OCI-M2 (cell line): ENCODE data around the gene BIK.
"Not testable (repeated sequence)": the region's sequence is repeated elsewhere in the genome, so short reads cannot be mapped to it uniquely, and the experiment has no call there.

Experiments
- DNase-seq: peaks from one replicate; lab custom pipeline; 2025; ENCODE audit not compliant: unreplicated experiment; lab: John Stamatoyannopoulos, UW

Gene BIK

GRCh38 chr22:43104056-43104625, 6.4 kb upstream of the BIK start:
- DNase-seq = peak; percentile 58

DNA sequence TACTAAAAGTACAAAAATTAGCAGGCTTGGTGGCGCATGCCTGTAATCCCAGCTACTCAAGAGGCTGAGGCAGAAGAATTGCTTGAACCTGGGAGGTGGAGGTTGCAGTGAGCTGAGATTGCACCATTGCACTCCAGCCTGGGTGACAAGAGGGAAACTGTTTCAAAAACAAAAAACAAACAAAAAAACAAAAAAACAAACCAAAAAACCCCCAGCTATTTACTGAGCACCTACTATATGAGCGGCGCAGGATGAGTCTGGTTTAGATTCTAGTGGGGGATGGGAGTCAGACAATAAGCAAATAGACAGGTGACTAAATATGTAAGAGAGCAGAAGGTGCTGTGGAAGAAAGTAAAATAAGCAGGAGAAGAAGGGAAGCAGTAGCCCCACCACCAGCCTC, 5.6 kb upstream of the BIK start:
- not testable (repeated sequence) for DNase-seq

GRCh38 chr22:43106302-43106701, 4.2 kb upstream of the BIK start:
- DNase-seq = no peak

DNA sequence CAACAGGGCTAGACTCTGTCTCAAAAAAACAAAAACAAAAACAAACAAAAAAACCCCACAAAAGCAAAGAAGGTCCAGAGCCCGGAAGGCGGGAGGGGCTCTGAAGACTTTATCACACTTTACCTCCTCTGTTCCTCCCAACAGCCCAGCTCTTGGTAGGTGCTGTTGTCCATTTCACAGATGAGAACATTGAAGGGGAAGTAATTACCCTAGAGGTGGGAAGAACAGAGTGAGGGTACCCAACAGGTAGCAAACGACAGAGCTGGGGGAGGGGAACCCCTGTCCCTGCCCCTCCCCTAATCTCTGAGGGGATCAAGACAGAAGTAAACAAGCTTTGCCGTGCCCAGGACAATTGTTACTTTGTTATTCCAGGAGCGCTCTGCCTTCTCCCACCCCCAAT, 1.0 kb upstream of the BIK start:
- DNase-seq = no peak

DNA sequence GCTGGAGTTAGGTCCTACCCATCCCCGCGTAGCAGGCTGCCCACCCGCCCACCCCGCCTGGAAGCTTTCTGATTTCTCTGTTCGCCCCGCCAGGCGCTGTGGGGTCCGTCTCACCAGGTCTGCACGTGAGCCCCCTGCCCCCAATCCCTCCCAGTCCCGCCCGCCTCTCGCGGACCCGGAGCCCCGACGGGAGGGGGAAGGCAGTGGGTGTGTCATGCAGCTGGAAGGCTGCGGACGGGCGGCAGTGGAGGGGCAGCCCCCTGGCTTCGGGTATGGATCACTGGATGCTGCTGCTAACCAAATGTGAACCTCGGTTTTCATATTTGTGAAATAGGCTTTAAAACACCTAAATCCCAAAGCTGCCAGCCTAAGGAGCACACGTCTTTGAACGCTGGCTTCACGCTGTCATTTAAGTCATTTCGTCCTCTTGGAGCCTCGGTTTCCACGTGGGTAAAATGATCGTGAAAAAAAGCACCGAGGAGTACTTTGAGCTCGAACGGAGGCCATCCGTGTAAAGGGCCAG, 568 bp upstream of the BIK start:
- no peak for DNase-seq

DNA sequence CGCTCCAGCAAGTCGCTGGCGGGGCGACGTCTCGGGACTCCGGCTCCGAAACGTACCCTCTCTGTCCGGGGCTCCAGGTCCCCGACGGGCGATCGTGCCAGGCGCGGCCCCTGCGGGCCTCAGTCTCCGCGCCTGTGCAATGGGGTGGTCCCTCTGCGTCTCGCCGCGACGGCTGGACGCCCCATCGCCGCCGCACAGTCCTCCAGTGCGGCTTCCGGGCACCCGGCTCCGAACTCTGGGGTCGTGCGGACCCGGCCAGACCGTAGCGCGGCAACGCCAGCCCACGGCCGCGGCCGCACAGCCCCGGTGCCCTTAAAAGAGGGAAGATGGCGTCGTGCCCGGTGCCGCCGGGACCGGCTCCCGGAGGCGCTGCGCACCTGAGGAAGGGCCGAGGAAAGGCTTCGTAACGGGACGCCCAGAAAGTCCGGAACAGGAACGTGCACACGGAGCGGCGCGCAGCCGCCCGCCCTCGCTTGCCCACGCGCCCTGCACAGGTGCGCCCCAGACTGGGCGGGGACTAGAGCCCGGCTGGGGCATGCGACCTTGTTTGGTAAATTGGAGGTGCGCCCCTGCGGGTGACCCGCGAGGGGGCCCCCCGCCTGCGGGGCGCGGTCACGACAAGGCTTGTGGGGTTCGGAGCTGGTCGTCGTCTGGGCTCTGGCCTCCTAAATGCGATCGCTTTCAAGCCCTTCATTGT, 525 bp downstream of the BIK start:
- no peak for DNase-seq

- DNase-seq = no peak
Measured at GRCh38 chr22:43113526-43114251, 3.1 kb downstream of the BIK start.

DNA sequence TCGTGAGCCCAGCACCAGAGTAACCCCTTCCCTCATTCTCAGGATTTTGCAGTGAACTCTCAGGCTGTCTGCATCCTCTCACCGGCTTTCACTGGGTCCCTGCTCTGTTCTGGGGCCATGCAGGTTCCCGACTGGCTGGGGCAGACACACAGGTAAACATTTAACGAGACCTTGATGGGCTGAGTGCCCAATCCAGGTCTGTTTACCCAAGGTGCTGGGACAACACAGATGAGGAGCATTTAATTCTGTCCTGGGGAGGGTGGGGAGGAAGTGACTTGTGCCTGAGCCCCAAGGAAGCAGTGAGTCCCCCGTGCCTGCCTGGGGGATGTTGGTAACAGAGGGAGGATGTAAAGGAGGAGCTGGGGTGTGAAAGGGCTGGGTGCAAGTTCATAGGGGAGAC, 4.4 kb downstream of the BIK start:
- no peak for DNase-seq

GRCh38 chr22:43116932-43117331, 6.4 kb downstream of the BIK start:
- DNase-seq = no peak

DNA sequence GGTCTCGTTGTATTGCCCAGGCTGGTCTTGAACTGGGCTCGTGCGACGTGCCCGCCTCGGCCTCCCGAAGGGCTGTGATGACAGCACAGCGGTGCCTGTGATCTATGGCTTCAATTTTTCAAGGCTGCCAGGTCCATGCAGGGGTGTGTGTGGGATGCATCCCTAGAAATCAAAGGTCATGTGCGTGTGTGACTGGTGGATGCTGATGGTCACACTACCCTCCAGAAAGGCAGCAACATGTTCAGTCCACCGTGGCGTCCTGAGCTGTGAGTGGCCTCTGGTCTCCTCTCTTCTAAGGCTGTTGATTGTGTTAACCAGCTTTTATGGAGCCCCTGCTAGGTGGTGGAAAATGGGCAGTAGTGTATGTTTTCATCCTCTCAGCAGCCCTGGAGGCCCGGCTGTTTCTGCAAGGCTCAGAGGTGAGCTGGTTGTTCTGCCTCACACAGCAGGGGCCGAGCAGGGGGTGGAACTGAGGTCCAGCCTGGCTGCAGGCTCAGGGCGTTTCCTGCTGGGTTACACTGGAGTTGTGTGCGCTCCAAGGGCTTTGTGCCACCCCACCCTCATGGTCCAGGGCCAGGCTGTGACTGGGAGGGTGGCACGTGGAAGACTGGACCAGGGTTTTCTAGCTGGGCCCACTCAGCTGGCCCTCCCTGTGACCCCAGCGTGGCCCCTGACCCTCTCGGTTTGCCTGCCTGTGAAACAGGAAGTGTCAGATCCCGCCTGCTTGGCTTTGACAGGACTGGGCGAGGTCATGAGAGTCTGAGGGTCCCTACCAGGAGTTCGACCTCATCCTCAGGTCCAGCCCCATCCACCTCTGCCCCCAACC, 7.7 kb downstream of the BIK start:
- DNase-seq = no peak

DNA sequence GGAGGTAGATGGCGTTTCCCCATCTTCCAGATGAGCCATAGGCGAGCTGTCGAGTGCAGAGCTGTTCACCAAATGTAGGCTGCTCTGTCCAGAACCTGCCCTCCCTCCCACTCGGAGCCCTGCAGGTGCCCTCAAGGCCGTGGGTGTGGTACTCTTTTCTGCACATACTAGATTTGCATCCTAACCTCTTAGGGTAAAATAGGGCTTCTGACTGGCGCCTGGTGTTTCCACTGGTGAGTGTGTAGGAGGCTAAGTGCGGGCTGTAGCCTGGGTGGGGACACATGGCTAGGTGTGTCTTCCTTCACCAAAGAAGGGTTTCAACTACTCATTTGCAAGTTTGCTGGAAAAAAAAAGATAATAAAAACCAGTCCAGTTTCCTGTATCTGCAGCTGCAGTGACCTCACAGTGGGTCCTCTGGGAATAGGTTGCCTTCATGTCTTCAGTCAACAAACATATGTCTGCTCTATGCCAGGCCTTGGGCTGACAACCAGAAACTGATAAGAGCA, 8.5 kb downstream of the BIK start:
- no peak for DNase-seq

DNA sequence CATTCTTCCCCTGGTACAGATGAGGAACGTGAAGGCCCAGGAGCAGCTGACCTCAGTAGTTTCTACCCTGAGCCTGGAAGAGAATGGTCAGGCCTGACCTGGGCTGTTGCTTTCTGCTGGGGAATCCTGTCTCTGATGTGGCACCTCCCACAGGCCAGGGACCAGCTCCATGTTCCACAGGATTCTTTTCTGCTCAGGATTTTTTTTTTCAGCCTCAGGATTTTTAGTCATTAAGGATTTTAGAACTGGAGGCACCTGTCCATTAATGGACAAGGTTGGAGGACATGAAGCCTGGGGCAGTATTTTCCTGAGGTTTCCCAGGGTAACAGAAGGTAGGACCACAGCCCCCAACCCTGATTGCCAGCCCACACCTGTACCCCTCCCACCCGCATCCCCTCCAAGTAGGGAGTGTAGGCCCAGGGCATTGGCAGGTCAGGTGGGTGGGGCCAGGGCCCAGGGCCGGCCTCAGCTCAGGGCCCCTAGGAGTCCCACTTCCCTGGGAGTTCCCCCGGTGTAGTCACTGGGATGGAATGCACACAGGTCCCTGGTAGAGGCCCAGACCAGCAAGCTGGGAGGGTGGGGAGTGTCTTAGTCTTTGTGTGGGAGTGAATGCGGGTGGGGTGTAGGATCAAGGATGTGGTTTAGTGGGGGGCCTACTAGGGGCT, 16.1 kb downstream of the BIK start:
- no peak for DNase-seq

GRCh38 chr22:43127166-43127908, 16.8 kb downstream of the BIK start:
- DNase-seq = no peak

- DNase-seq = no peak
Measured at GRCh38 chr22:43128116-43128515, 17.6 kb downstream of the BIK start.

DNA sequence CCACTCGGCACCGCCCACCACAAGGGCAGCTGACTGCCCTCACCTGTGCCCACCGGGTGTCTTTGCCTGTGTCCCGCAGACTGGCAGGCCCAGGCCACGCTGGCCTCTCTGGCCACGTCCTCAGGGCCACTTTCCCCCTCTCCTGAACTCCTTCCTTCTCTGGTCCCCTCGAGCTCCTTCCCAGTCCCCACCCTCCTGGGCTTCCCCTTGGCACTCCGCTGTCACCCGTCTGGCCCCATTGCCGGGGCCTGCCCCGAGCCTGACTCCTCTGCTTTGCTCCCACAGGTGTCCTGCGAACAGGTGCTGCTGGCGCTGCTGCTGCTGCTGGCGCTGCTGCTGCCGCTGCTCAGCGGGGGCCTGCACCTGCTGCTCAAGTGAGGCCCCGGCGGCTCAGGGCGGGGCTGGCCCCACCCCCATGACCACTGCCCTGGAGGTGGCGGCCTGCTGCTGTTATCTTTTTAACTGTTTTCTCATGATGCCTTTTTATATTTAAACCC, 18.4 kb downstream of the BIK start:
- no peak for DNase-seq

- no peak for DNase-seq
Measured at GRCh38 chr22:43129426-43130425, 19.2 kb downstream of the BIK start.

DNA sequence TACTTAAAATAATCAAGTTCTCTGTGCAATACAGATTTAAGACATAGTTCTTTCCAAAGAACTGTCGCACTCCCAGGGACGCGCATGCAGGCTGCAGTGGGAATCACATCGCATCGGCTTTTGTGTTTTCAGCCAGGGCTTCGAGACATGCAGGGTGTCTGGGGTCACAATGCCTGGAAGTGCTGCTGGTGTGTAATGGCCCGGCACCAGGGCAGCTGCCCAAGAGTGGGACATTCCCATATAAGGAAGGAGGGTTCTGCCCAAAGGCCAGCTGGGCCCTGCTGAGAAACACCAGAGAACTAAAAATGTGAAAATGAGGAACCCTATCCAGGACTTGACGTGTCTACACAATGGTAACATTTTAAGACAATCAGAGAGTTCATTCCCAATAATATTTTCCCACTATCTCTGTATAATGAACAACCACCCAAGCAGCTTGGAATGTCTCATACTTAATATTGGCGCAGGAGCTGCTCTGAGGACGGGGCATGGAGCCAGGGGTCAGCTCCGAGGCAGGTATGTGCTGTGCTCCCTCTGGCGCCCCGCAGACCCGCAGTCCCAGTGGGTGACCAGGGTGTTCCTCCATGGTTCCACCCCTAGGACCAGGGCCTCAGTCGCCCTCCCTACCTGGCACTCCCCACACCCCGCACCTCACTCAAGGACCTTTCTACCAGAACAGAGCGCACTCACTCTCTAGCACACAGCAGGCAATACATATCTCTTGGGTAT, 21.4 kb downstream of the BIK start:
- DNase-seq = no peak

DNA sequence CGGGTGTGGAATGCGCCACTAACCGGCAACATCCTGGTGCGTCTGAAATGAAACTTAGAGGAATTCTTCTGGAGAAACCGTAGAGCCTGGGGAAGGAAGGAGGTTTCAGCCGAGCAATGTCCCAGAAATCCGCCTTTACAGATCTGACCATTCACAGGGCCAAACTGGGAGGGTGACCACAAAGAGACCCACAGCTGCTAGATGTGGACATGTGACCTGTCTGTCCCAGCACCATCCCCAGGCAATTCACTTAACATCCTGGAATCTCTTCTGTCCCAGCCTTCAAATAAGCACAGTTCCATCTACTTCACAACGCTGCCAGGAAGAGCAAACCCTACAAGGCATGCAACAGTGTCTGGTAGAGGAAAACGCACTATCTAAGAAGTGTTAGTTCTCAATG, 22.9 kb downstream of the BIK start:
- no peak for DNase-seq
